Activated CD8-positive, alpha-beta memory T cell treated with anti-CD3 and anti-CD28 coated beads, Interleukin-2, amount 50 U/mL, for 24 hours (primary cell): ENCODE results near the gene KNCN.

Source experiments
- DNase-seq: peaks from one replicate; pipeline ENCODE4 v3.0.0-alpha.2; 2020; ENCODE audit errors: extremely low read depth

Gene KNCN

DNA sequence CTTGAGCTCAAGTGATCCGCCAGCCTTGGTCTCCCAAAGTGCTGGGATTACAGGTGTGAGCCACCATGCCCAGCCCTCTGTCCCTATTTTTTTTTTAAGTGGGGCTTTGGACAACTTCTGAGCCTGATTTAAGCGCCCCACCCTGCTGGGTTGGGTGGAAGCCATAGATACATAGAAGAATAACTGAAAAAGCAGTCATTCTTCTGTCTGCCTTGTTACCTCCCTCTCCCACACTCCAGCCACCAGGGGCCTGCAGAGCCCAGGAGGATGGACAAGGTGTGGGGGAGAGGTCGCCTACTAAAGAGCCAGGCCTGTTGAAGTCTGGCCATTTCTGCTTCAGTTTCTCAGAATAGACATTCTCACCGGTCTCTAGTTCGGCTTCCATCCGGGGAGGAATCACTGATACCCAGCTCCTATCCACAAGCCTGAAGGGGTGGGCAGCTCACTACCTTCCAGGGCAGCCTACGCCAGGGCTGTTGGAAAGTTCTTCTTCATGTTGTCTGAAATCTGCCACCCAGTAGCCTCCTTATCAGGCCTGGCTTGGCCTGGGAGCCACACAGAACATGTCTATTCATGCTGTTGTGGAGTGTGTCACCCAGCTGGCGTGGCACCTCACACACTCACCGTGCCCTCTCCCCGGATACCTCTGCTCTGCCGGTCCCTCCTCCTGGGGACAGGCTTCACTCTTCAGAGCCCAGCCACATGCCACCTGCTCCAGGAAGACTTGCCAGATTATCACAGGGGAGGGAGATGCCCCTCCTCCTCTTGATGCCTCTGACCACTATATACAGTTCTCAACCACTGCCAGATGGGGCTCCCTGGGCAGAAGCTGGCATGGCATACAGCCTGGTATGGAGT lies 27.7 kb downstream of the KNCN start:
- DNase-seq, result no peak

DNA sequence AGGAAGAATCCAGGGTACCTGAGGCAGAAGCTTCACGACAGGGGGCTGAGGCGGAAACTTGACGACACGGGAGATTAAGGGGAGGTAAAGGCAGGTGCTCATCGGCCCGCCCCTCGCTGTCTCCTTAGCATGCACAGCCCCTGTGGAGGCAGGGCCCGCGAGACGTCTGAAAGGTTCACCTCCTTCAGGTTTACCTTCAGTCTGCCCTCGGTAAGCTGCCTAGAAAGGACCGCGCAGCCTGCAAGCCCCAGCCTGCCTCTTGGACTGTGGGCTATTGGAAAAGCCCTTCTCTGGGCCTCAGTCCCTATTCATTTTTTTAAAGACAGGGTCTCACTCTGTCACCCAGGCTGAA lies 28.5 kb downstream of the KNCN start:
- DNase-seq, result no peak

DNA sequence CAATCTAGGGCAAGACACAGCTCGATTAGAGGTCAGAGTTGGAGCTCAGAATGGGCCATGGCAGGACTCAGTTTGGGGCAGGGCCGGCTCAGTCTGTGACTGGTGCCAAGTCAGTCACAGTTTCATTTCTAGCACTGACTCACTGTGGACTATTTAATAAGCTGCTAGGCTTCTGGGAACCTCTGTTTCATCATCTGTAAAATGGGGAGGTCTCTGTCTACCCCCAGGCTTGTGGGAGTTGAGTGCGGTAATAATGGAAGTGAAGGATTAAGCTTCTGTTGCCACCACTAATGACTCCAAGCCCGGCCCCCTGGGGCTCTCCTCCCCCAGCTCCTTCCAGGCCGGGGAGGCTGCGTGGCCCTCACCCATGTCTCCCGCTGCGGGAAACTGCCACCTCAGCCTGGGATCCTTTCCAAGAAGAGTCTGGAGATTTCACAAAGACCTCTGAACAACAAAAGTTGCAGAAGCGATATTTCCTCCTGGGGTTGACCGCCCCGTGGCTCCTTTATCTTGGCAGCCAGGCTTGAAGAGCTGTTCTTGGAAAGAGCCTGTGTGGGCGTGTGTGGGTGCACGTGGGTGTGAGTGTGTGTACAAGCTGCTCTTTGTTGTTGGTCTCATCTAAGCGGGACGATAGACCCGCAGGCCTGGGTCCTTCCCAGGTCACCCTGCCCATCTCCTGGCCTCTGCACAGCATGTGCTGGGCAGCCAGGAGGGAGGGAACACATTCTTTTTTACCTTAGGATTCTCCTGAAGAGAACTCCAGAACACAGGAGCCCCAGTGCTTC lies 29.1 kb downstream of the KNCN start:
- DNase-seq, result no peak

DNA sequence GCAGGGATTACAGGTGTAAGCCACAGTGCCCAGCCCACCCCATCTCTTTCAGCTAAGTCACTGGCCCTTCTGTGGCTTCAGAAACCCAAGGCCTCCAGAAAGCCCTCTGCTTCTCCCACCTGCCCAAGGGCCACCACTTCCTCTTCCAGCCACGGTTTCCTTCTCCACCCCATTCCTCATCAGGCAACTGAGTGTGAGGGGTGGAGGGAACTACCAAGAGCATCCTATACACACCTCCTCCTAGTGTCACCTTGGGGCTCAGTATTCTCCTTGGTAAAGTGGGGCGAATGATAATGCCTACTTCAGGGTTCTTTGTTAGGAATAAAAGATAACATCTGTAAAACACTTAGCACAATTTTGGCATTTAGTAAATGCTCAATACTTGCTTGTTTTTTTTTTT lies 30.0 kb downstream of the KNCN start:
- DNase-seq, result no peak

DNA sequence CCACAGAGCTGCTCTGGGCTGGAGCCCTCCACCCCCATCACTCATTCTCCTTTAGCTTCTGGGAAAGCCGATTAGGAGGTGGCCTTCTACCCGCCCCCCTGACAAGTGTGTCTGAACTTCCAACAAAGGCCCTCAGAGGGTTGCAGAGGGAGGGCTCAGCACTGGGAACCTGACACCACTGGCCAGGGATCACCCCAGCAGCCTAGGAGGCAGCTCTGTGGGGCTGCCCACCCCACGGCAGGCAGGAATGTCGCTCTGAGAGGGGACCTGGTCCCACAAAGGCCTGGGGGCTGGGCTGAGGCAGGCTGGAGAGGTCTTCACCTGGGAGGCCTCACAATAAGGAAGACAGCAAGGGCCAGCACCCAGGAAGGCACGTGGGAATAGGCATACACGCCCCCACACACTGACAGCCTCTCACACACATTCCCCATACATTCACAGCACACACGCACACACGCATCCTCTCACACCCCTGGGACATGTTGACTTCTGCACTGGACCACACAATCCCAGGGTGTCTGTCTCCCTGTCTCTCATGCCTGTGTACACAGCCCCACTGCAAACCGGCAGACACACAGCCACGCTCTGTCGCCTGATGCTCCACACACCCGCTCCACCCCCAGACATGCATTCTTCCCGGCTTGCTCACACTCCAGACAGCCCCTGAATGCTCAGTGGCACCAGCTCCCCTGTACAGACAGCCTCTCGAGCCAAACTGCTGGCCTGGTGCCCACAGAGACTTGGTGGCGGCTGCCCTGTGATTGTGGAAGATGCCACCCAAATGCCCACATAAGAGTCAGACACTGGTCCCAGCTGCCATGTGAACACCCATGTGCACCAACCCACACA lies 31.2 kb downstream of the KNCN start:
- DNase-seq, result no peak

DNA sequence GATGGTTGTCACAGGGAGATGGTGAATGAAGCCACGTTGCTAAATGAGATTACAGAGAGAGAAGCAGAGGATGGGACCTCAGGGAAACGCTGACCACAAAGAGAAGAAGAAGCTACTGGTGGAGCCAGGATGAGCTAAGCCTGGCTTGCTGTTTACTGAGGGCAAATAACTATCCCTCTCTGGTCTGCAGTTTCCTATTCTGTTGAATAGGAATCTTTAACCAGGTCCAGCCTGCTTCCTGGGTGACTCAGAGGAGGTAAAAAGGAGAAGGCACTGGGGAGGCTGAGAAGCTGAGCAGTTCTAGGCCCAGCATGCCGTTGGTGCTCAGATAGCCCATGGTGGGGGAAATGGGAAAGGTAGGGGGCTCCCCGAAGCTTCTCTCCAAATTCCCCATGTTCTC lies 32.2 kb downstream of the KNCN start:
- no peak for DNase-seq

DNA sequence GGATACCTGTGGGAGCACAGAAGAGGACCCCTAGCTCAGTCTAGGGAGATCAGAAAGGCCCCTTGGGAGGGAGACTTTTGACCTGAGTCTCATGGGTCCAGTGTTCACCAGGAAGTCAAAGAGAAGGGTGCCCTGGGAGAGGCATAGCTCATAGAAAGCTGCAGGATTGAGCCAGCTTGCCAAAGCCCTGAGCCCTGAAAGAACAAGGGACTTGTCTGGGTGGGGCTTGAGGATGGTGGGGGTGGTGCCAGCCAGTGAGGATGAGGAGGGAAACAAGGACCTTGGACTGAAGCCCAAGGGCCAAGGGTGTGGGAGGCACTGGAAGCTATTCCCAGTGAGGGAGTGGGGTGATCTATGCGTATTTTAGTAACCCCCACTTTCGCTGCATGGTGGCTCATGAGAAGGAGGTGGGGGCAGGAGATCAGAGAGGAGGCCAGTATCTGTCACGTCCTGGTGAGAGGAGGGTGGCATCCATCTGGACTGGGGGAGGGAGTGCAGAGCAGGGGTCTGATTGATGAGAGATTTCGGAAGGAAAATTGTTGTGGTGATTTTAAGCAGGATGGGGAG lies 33.4 kb downstream of the KNCN start:
- no peak for DNase-seq

DNA sequence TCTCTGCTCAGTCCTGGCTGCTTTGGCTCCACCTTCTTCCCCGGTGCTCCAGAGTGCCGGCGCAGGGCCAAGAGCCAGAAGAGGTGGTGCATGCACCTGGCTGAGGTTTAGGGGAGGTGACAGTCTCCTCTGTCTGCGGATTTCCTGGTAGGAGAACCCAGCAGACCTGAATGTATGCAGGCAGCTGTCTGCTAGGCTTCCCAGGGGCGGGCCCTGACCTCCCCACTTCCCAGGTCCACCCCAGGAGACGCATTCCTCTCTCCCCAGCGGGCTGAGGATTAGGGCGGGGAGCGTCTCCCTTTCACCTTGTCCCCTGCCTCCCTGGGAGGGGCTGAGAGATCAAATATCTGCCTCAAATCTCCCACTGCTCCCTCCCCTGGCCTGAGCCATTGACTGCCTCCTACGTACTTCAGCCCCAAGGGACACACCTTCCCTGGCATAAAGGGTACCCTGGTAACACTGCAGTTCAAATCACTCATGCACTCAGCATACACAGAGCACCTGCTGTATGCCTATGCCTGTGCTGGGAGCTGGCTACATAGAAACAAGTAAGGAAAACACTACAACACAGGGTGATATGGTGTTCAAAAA lies 34.3 kb downstream of the KNCN start:
- DNase-seq, result no peak

DNA sequence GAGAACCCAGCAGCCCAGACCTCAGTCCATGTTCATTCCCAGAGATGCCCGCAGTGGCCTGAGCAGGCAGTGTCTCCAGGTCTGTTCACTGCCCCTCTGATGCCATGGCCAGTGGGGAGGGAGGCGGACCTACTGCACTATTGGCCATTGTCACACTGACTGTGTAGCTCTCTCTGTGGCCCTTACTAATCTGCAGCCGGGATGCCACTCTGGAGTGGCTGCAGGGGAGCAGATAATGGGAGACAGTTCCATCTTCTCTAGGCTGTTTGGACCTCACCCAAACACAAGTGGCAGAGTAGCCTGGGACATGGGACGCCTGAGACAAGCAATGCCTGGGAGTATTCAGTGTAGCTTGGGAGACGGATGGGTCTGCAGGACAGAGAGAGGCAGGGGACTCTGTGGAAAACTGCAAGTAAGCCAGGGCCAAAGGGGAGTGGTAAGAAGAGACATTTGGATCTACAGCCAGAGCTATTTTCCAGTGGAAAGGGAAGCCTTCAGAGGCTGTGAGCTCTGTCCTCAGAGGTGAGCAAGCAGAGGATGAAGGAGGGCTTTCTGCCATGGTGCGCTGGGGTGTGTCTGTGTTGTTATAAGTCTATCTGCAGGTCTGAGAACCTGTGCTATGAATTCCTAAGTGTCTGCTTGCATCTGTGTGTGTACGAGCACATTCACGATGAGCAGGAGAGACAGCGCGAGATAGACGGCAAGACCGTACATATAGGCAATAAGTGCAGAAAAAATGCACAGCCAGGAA lies 35.1 kb downstream of the KNCN start:
- DNase-seq, result no peak

DNA sequence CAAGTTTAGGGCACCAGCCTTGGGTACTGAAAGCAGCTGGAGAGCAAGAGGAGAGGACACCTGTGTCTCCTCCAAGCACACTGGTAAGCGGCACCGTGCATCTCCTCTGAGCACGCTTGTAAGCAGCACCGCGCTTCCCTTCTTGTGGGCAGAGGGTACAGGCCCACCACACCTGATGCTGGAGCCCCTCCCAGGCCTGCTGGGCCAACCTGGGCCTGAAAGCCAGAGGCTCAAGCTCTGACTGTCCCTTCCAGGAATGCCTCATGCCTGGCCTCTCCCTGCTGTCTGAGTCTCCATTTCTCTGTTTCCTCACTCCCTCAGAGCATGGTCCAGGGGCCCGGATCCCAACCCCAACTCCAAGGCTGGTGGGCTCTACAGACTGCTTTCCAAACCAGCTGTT lies 35.9 kb downstream of the KNCN start:
- no peak for DNase-seq

DNA sequence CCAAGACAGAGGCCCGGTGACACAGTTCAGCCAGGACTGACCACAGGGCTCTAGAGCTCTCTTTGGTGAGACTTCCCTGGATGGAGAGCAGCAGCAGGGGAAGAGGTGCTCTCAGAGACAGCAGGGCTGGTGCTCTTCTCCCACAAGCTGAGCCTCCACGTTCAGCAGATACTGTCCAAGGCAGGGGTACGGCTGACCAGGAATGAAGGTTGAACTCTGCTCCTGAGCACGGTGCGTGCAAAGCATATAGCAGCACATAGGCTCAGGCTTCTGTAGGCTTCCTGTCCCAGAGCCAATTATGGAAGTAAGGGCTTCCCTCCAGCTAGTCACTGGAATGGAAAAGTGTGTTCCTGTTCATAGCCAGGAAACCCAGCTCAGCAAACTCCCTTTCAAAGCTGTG lies 37.9 kb downstream of the KNCN start:
- no peak for DNase-seq

DNA sequence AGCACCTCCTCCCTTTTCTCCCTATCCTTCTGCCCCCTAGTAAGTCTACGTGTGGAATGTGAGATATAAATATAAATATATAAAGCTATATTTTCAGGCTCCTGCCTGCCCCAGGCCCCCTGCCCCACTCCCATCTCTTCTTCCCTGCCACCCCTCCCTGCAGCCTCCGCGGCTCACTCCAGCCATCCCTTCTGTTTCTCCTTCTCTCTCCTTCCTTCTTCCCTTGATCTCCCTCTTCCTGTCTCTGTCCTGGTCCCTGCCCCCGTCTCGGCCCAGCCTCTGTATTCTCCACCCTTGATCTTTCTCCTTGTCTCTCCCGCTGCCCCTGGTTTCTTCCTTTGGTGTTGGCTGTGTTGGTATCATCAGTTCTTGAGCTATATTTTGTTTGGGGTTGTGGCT lies 38.7 kb downstream of the KNCN start:
- no peak for DNase-seq

DNA sequence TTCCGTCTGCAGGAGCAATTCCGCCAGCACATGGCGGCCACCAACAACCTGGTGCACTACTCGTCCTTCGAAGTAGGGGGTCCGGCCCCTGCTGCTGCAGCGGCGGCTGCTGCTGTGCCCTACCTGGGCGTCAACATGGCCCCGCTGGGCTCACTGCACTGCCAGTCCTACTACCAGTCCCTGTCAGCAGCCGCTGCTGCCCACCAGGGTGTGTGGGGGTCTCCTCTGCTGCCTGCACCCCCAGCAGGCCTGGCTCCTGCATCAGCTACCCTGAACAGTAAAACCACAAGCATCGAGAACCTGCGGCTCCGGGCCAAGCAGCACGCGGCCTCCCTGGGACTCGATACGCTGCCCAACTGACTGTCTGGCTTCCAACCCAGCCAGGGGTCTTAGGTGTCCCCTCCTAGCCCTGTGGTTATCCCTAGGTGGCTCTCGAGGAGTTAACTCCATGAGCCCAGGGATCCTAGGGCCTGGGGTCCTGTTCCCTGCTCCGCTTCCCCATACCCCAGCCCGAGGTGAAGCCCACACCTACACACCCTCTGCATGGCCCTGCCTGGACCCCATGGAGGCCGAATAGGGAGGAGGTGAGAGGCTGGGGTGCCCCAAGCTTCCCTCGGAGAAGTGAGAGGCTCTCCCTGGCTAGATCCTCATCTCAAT lies 39.2 kb downstream of the KNCN start:
- DNase-seq, result no peak

DNA sequence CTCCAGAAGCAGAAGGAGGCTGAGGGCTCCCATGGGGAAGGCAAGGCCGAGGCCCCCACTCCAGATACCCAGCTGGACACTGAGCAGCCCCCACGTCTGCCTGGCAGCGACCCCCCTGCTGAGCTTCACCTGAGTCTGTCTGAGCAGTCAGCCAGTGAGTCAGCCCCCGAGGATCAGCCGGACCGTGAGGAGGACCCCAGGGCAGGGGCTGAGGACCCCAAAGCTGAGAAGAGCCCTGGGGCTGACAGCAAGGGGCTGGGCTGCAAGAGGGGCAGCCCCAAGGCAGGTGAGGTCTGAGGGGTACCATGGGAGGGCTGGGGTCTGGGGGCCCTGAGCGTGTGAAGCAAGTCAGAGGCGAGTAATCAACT lies 40.5 kb downstream of the KNCN start:
- no peak for DNase-seq

DNA sequence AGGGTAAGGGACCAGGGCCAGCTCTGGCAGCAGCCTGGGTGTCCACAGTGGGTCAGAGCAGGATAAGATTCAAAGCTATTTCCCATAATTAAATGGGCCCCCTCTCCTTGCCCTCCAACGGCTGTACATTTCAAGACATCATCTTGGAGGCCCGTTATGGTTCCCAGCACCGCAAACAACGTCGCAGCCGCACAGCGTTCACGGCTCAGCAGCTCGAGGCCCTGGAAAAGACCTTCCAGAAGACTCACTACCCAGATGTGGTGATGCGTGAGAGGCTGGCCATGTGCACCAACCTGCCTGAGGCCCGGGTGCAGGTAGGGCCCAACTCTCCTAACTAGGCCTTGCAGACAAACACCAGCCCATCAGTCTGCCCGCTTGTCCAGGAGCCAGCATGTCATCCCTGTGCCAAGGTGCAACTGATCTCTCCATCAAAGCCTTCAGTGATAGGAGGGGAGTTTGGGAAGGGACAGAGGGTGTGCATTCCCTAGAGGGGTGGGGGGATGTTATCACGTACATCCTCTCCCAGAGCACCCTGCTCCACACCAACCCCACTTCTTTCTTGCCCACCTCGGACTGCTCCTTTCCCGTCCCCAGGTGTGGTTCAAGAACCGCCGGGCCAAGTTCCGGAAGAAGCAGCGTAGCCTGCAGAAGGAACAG lies 41.0 kb downstream of the KNCN start:
- no peak for DNase-seq

DNA sequence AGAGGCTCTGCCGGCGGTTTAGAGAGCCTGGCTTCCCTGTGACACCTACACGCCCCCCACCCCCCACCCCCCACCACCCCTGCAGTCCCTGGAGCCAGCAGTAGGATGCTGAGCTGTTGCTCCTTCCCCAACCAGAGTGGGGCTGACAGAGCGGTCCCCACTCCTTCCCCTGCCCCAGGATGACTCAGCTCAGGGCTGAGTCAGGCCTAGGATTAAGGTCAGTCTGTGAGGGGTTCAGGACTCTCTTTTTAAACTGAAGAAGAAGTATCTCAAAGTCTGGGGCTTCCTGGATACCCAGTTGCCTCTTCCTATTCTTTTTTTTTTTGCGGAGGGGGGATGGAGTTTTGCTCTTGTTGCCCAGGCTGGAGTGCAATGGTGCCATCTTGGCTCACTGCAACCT lies 42.7 kb downstream of the KNCN start:
- DNase-seq, result no peak

DNA sequence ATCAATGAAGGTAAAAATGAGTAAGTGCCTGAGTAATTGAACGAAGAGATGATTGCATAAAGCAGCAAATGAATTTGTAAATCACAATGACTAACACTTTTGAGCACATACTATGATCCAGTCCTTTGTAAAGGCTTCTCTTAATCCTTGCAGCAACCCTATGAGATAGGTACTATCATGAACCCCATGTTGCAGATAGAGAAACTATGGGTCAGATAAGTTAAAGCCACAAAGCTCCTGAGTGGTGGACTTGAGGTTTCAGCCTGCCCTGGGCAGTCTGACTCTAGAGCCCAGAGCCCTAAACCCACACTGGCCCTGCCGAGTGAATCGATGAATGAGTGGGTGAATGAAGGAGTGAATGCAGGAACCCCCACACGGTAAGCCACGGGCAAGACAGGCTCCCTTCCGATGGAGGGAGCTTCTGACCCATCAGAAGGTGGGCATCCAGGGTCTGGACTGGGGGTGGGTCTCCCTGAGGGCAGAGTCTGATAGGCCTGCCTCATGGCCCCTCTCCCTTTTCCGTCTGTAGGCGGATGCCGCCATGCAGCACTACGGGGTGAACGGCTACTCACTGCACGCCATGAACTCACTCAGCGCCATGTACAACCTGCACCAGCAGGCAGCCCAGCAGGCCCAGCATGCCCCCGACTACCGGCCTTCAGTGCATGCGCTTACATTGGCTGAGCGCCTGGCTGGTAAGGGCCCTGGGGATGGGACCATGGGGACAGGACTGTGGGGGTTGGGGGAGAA lies 44.8 kb downstream of the KNCN start:
- no peak for DNase-seq

DNA sequence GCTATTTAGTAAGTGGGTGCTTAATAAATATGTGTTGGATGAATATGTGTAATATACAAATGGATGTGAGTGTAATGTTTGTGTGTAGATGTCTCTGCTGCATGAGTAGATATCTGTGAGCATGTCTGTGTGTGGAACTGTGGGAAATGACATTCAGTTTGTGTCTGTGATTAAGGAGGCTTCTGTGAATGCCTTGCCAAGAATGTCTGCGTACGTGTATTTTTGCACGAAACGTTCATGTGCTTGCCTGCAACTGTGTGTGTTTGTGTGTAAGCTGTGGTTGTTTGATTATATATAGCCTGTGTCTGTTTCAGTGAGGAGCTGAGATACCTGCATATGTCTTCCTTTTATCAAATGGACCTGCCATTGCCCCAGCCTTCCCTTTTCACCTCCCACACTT lies 48.0 kb downstream of the KNCN start:
- no peak for DNase-seq

DNA sequence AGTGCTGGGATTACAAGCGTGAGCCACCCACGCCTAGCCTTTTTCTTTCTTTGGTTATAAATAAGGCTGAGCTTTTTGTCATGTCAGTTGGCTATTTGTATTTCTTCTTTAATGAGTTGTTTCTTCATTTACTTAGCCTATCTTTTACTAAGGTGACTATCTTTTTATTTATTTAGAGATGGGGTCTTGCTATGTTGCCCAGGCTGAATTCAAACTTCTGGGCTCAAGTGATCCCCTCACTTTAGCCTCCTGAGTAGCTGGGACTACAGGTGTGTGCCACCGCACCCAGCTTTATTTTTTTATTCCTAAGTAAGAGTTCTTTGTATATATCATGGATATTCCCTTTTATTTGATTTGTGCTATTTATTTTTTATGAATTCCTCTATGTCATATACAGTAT lies 49.9 kb downstream of the KNCN start:
- DNase-seq, result no peak
